ENCODE results near the gene KLHL22.

DNA sequence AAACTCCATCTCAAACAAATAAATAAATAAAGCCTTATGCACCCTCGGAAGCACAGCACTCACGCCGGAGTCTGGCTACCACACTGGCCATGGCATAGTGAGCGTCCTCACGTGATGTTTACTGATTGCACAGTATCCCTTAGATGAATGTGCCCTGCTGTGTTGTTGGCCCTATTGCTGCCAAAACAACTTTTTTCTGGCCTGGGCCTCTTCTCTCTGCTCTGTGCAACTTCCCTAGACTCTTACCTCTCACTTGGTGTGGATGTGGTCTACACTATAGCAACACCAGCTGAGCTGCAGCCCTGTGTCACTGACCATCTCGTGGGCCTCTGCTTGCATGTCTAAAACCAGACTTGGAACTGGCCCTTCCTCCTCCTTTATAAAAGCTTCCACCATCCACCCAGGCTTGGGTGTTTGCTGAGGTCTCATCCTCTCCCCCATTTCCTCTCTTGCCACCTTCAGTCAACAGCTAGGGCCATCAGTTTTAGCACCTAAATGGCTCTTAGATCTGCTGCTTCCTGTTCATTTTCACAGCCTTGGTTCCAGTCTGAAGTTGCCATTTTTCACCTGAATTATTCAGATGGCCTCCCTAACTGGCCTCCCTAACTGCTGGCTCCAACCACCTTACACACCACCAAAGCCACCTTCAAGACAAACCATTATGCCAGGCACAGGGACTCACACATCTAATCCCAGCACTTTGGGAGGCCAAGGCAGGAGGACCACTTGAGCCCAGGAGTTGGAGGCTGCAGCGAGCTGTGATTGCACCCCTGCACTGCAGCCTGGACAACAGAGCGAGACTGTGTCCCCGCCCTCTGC is 92.4 kb downstream of the KLHL22 start:
- TF ChIP-seq POLR2AphosphoS5 (IDR thresholded peaks at IDR 0.05) (no peak), POLR2A (IDR thresholded peaks at IDR 0.05) (no peak)
- TF ChIP-seq, protein P1, sequence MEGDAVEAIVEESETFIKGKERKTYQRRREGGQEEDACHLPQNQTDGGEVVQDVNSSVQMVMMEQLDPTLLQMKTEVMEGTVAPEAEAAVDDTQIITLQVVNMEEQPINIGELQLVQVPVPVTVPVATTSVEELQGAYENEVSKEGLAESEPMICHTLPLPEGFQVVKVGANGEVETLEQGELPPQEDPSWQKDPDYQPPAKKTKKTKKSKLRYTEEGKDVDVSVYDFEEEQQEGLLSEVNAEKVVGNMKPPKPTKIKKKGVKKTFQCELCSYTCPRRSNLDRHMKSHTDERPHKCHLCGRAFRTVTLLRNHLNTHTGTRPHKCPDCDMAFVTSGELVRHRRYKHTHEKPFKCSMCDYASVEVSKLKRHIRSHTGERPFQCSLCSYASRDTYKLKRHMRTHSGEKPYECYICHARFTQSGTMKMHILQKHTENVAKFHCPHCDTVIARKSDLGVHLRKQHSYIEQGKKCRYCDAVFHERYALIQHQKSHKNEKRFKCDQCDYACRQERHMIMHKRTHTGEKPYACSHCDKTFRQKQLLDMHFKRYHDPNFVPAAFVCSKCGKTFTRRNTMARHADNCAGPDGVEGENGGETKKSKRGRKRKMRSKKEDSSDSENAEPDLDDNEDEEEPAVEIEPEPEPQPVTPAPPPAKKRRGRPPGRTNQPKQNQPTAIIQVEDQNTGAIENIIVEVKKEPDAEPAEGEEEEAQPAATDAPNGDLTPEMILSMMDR (IDR thresholded peaks at IDR 0.05) = no peak
